ENCODE data around the gene RAB11B. TPM values are rescaled to one million over a fixed set of nuclear protein-coding genes. Genes with fewer than 3 reads are reported as not detected.
A peak's percentile ranks its signal among the peaks of the same experiment; 100 is the strongest.

RAB11B gene
- total and polyA plus RNA-seq, 2 of the 13 experiments (the other 11 are each of a cell fraction or from before 2014, with no cell fraction given): 6.0 to 28.4 TPM

- TF ChIP-seq ZBED4 (CRISPR knock-in tag; IDR thresholded peaks at IDR 0.05; ENCODE audit: borderline replicate concordance): no peak
- TF ChIP-seq ZNF441 (CRISPR knock-in tag; IDR thresholded peaks at IDR 0.05; ENCODE audit: borderline replicate concordance): no peak
- peak; percentile 100 for TF ChIP-seq ZNF431 (CRISPR knock-in tag; IDR thresholded peaks at IDR 0.05; ENCODE audit: borderline replicate concordance, low read depth)
- TF ChIP-seq BRCA1 (CRISPR knock-in tag; IDR thresholded peaks at IDR 0.05): no peak
- no peak for TF ChIP-seq ZFP37 (CRISPR knock-in tag; IDR thresholded peaks at IDR 0.05; ENCODE audit: borderline replicate concordance)
- no peak for TF ChIP-seq KDM6A (CRISPR knock-in tag; IDR thresholded peaks at IDR 0.05; ENCODE audit: low read depth)
- TF ChIP-seq NCOA2 (CRISPR knock-in tag; IDR thresholded peaks at IDR 0.05): no peak
- no peak for TF ChIP-seq CREB3 (CRISPR knock-in tag; IDR thresholded peaks at IDR 0.05)
- no peak for TF ChIP-seq ZNF10 (CRISPR knock-in tag; IDR thresholded peaks at IDR 0.05; ENCODE audit: borderline replicate concordance, low read depth)
- no peak for TF ChIP-seq FOXO4 (CRISPR knock-in tag; conservative IDR thresholded peaks at IDR 0.05)
- TF ChIP-seq FOXJ3 (CRISPR knock-in tag; IDR thresholded peaks at IDR 0.05; ENCODE audit: borderline replicate concordance): no peak
- TF ChIP-seq ZHX2 (IDR thresholded peaks at IDR 0.05; ENCODE audit: low read depth): peak; percentile 47; the same call in 1 of the 2 replicates
- TF ChIP-seq ZHX2 (CRISPR knock-in tag; IDR thresholded peaks at IDR 0.05; ENCODE audit: borderline replicate concordance): no peak
- TF ChIP-seq E2F1 (CRISPR knock-in tag; IDR thresholded peaks at IDR 0.05): no peak
- TF ChIP-seq ZSCAN22 (CRISPR knock-in tag; IDR thresholded peaks at IDR 0.05): no peak
Observed at GRCh38 chr19:8361921-8362793, 28.0 kb upstream of the RAB11B start (continued).
